ENCODE results near the gene CAMK2A.

- TF ChIP-seq CTCF (IDR thresholded peaks at IDR 0.05), result no peak
- no peak for TF ChIP-seq POLR2AphosphoS5 (IDR thresholded peaks at IDR 0.05)
Observed at GRCh38 chr5:150271296-150271692, 18.3 kb downstream of the CAMK2A start.
